WTC11 (cell line): Measurements from ENCODE around the gene IDH3B.

ENCODE experiments used
- ATF6 ChIP-seq: sonication (generic); formaldehyde crosslinking; IDR thresholded peaks from 2 replicates; pipeline ENCODE4 v1.8.1; 2023; ENCODE audit warnings: mild to moderate bottlenecking, missing genetic modification reagents
- CTCF ChIP-seq: fragments of 200-600 bp; IDR thresholded peaks from 2 replicates; pipeline ENCODE4 v1.8.0; 2022; ENCODE audit warnings: antibody characterized with exemption
- TP53 ChIP-seq: sonication (generic); formaldehyde crosslinking; IDR thresholded peaks from 2 replicates; pipeline ENCODE4 v1.8.1; 2023; ENCODE audit warnings: mild to moderate bottlenecking, missing genetic modification reagents
- ZNF317 ChIP-seq: sonication (generic); formaldehyde crosslinking; IDR thresholded peaks from 2 replicates; pipeline ENCODE4 v1.8.1; 2023; ENCODE audit warnings: low read depth, mild to moderate bottlenecking, moderate library complexity, missing genetic modification reagents, borderline replicate concordance

- TF ChIP-seq CTCF (no peak), ZNF317 (CRISPR knock-in tag) (no peak), TP53 (no peak), ATF6 (CRISPR knock-in tag) (no peak)
Observed at GRCh38 chr20:2655331-2656116, 8.5 kb downstream of the IDH3B start.
